ENCODE results near the gene TTC16.

GRCh38 chr9:127716412-127716811, 533 bp downstream of the TTC16 start:
- no peak for TF ChIP-seq CTCF (IDR thresholded peaks at IDR 0.05; ENCODE audit: poor library complexity)
- TF ChIP-seq EZH2 (IDR thresholded peaks at IDR 0.05; ENCODE audit: borderline replicate concordance), result no peak

Data from hepatocyte (in vitro differentiated cells).